ENCODE data around the gene PLCD4.

PLCD4 gene

GRCh38 chr2:218607436-218608115 lies at the start of gene PLCD4:
TSS of gene PLCD4 (plus strand) at chr2:218607899. CDS start at chr2:218615740, 7,841 bp downstream.
- Mint-ChIP-seq H3K4me3 (no peak within 1 kb of the TSS), H3K9me3 (no peaks in the 10 kb centered on the region), H3K27me3 (peaks cover 28% of the 10 kb centered on the region), H3K4me1 (no peaks in the 10 kb centered on the region), H3K36me3 (no peaks in the 10 kb centered on the region), H3K27ac (no peak within 1 kb of the TSS)
- no peak for ATAC-seq

GRCh38 chr2:218557941-218558340 lies 49.8 kb upstream of the PLCD4 start:
- no peak for ATAC-seq
- no peaks in the 10 kb centered on the region for H3K9me3 Mint-ChIP-seq
- H3K4me1 Mint-ChIP-seq = no peaks in the 10 kb centered on the region
- H3K27me3 Mint-ChIP-seq = no peaks in the 10 kb centered on the region
- no peak overlapping the region for H3K27ac Mint-ChIP-seq
- H3K4me3 Mint-ChIP-seq = no peak overlapping the region
- peaks cover 34% of the 10 kb centered on the region for H3K36me3 Mint-ChIP-seq

- H3K36me3 Mint-ChIP-seq = peaks cover 34% of the 10 kb centered on the region
These were observed 48.7 kb upstream of the PLCD4 start for GRCh38 chr2:218558986-218559385.

GRCh38 chr2:218564056-218564455 lies 43.6 kb upstream of the PLCD4 start:
- H3K4me3 Mint-ChIP-seq = no peak overlapping the region
- no peak for ATAC-seq
- peaks cover 38% of the 10 kb centered on the region for H3K36me3 Mint-ChIP-seq
- H3K9me3 Mint-ChIP-seq = no peaks in the 10 kb centered on the region
- no peak overlapping the region for H3K27ac Mint-ChIP-seq
- H3K27me3 Mint-ChIP-seq = no peaks in the 10 kb centered on the region
- peaks cover 32% of the 10 kb centered on the region for H3K4me1 Mint-ChIP-seq

More at GRCh38 chr2:218558986-218559385, 48.7 kb upstream of the PLCD4 start:
- peaks cover 4% of the 10 kb centered on the region for H3K4me1 Mint-ChIP-seq
- ATAC-seq = no peak
- no peaks in the 10 kb centered on the region for H3K9me3 Mint-ChIP-seq
- H3K4me3 Mint-ChIP-seq = no peak overlapping the region
- H3K27me3 Mint-ChIP-seq = no peaks in the 10 kb centered on the region
- no peak overlapping the region for H3K27ac Mint-ChIP-seq

GRCh38 chr2:218566296-218566695 lies 41.4 kb upstream of the PLCD4 start:
- H3K27ac Mint-ChIP-seq = peak overlapping the region; percentile 94

GRCh38 chr2:218567797-218568189 lies 39.9 kb upstream of the PLCD4 start:
- H3K4me1 Mint-ChIP-seq = peaks cover 63% of the 10 kb centered on the region
- H3K4me3 Mint-ChIP-seq = peak overlapping the region; percentile 89
- peak overlapping the region; percentile 94 for H3K27ac Mint-ChIP-seq
- no peaks in the 10 kb centered on the region for H3K9me3 Mint-ChIP-seq
- H3K27me3 Mint-ChIP-seq = no peaks in the 10 kb centered on the region
- ATAC-seq = peak; percentile 67
- peaks cover 31% of the 10 kb centered on the region for H3K36me3 Mint-ChIP-seq

More at GRCh38 chr2:218566296-218566695, 41.4 kb upstream of the PLCD4 start:
- Mint-ChIP-seq H3K36me3 (peaks cover 33% of the 10 kb centered on the region), H3K4me1 (peaks cover 52% of the 10 kb centered on the region), H3K27me3 (no peaks in the 10 kb centered on the region), H3K4me3 (peak overlapping the region; percentile 89), H3K9me3 (no peaks in the 10 kb centered on the region)
- ATAC-seq = no peak

- H3K9me3 Mint-ChIP-seq = no peaks in the 10 kb centered on the region
- H3K36me3 Mint-ChIP-seq = peaks cover 32% of the 10 kb centered on the region
- peak; percentile 97 for ATAC-seq
- peak within 1 kb of the TSS; percentile 94 for H3K27ac Mint-ChIP-seq
- peak within 1 kb of the TSS; percentile 89 for H3K4me3 Mint-ChIP-seq
- peaks cover 64% of the 10 kb centered on the region for H3K4me1 Mint-ChIP-seq
- no peaks in the 10 kb centered on the region for H3K27me3 Mint-ChIP-seq
These were observed 39.3 kb upstream of the PLCD4 start, which contains the start of the genes CNOT9 and USP37 for GRCh38 chr2:218568190-218569037. TSS of gene CNOT9 (plus strand) at chr2:218568839. CDS start at chr2:218568955, 116 bp downstream. TSS of gene USP37 (minus strand) at chr2:218568351. CDS start at chr2:218558653, 9,698 bp downstream.

- ATAC-seq = peak; percentile 57
- H3K9me3 Mint-ChIP-seq = no peaks in the 10 kb centered on the region
- peaks cover 26% of the 10 kb centered on the region for H3K36me3 Mint-ChIP-seq
- H3K27me3 Mint-ChIP-seq = no peaks in the 10 kb centered on the region
- peaks cover 59% of the 10 kb centered on the region for H3K4me1 Mint-ChIP-seq
- H3K27ac Mint-ChIP-seq = peak overlapping the region; percentile 94
- peak overlapping the region; percentile 89 for H3K4me3 Mint-ChIP-seq
These were observed 38.7 kb upstream of the PLCD4 start for GRCh38 chr2:218569038-218569431.

GRCh38 chr2:218569661-218570500 lies 37.8 kb upstream of the PLCD4 start:
- no peak for ATAC-seq
- H3K4me3 Mint-ChIP-seq = peak overlapping the region; percentile 89
- peaks cover 20% of the 10 kb centered on the region for H3K36me3 Mint-ChIP-seq

GRCh38 chr2:218570850-218571249 lies 36.8 kb upstream of the PLCD4 start:
- peak overlapping the region; percentile 89 for H3K4me3 Mint-ChIP-seq
- H3K9me3 Mint-ChIP-seq = no peaks in the 10 kb centered on the region
- no peak for ATAC-seq
- peak overlapping the region; percentile 94 for H3K27ac Mint-ChIP-seq
- peaks cover 52% of the 10 kb centered on the region for H3K4me1 Mint-ChIP-seq
- H3K27me3 Mint-ChIP-seq = no peaks in the 10 kb centered on the region
- peaks cover 20% of the 10 kb centered on the region for H3K36me3 Mint-ChIP-seq

More at GRCh38 chr2:218569661-218570500, 37.8 kb upstream of the PLCD4 start:
- Mint-ChIP-seq H3K27ac (peak overlapping the region; percentile 94), H3K9me3 (no peaks in the 10 kb centered on the region), H3K27me3 (no peaks in the 10 kb centered on the region), H3K4me1 (peaks cover 53% of the 10 kb centered on the region)

- Mint-ChIP-seq H3K36me3 (peaks cover 24% of the 10 kb centered on the region), H3K9me3 (no peaks in the 10 kb centered on the region), H3K4me1 (peaks cover 27% of the 10 kb centered on the region), H3K27me3 (no peaks in the 10 kb centered on the region), H3K27ac (no peak overlapping the region), H3K4me3 (no peak overlapping the region)
- ATAC-seq = no peak
These were observed 30.8 kb upstream of the PLCD4 start for GRCh38 chr2:218576854-218577253.

GRCh38 chr2:218577482-218578220 lies 30.0 kb upstream of the PLCD4 start:
- peaks cover 27% of the 10 kb centered on the region for H3K36me3 Mint-ChIP-seq
- H3K27ac Mint-ChIP-seq = peak overlapping the region; percentile 26
- H3K4me3 Mint-ChIP-seq = no peak overlapping the region
- ATAC-seq = no peak
- no peaks in the 10 kb centered on the region for H3K27me3 Mint-ChIP-seq
- H3K4me1 Mint-ChIP-seq = peaks cover 20% of the 10 kb centered on the region
- no peaks in the 10 kb centered on the region for H3K9me3 Mint-ChIP-seq

- ATAC-seq = no peak
- H3K27me3 Mint-ChIP-seq = no peaks in the 10 kb centered on the region
- no peak overlapping the region for H3K27ac Mint-ChIP-seq
- no peak overlapping the region for H3K4me3 Mint-ChIP-seq
- no peaks in the 10 kb centered on the region for H3K9me3 Mint-ChIP-seq
- H3K4me1 Mint-ChIP-seq = peaks cover 17% of the 10 kb centered on the region
- H3K36me3 Mint-ChIP-seq = peaks cover 32% of the 10 kb centered on the region
These were observed 29.3 kb upstream of the PLCD4 start for GRCh38 chr2:218578272-218578877.

- H3K9me3 Mint-ChIP-seq = no peaks in the 10 kb centered on the region
- no peaks in the 10 kb centered on the region for H3K27me3 Mint-ChIP-seq
- ATAC-seq = no peak
- no peak overlapping the region for H3K27ac Mint-ChIP-seq
- H3K36me3 Mint-ChIP-seq = peaks cover 51% of the 10 kb centered on the region
- no peak overlapping the region for H3K4me3 Mint-ChIP-seq
- H3K4me1 Mint-ChIP-seq = peaks cover 17% of the 10 kb centered on the region
These were observed 25.6 kb upstream of the PLCD4 start for GRCh38 chr2:218582076-218582475.

Data from stimulated activated memory B cell treated with anti-CD40 and anti-IgM and Interleukin-4, amounts not matched to agents 10 μg/mL and 1 μg/mL and 100 μg/mL, for 72 hours (primary cell).